Neural cell (in vitro differentiated cells): Measurements from ENCODE around the gene COL23A1.

Source experiments
- EZH2 ChIP-seq: fragments of 200-600, 300-800 bp; shearing (Covaris generic), sonication (generic); IDR thresholded peaks from 2 replicates; pipeline ENCODE4 v1.6.1; 2014; ENCODE audit warnings: antibody characterized with exemption, low read length, borderline replicate concordance, mild to moderate bottlenecking; ENCODE audit not compliant: insufficient read depth, poor library complexity, severe bottlenecking
- POLR2AphosphoS5 ChIP-seq: IDR thresholded peaks from 2 replicates; pipeline ENCODE4 v1.6.1; 2012
- RAD21 ChIP-seq: fragments of 450-650 bp; conservative IDR thresholded peaks from 2 replicates; pipeline ENCODE4 v1.6.1; 2014; ENCODE audit warnings: antibody characterized with exemption, mild to moderate bottlenecking, moderate library complexity
- TAF1 ChIP-seq: IDR thresholded peaks from 2 replicates; pipeline ENCODE4 v1.6.1; 2012; ENCODE audit warnings: low read depth
- TF ChIP-seq, protein P1 (sequence below): fragments of 450-650 bp; IDR thresholded peaks from 2 replicates; pipeline ENCODE4 v1.5.1; 2014; ENCODE audit warnings: antibody characterized with exemption, mild to moderate bottlenecking, moderate library complexity; ENCODE audit not compliant: poor library complexity, severe bottlenecking
- TF ChIP-seq, protein P2 (sequence below): IDR thresholded peaks from 2 replicates; pipeline ENCODE4 v1.6.1; 2012; ENCODE audit warnings: borderline replicate concordance

DNA sequence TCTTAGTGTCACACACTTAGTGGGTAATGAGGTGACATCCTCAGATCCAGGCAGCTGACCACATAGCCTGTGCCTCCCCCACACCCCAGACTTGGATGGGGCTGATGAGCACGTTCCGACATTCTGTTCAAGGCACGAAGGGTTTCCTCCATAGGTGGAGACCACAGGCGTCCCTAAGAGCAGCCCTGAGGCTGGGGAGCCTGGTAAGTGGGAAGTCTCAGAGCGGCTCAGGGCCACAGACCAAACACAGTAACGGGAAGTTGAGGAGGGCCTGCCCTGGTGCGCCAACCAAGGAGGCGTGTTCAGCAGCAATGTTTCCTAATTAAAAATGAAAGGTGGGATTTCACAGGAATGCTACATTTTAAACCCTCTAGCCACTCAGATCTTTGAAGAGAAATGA lies 255.3 kb downstream of the COL23A1 start:
- TF ChIP-seq, protein P1, sequence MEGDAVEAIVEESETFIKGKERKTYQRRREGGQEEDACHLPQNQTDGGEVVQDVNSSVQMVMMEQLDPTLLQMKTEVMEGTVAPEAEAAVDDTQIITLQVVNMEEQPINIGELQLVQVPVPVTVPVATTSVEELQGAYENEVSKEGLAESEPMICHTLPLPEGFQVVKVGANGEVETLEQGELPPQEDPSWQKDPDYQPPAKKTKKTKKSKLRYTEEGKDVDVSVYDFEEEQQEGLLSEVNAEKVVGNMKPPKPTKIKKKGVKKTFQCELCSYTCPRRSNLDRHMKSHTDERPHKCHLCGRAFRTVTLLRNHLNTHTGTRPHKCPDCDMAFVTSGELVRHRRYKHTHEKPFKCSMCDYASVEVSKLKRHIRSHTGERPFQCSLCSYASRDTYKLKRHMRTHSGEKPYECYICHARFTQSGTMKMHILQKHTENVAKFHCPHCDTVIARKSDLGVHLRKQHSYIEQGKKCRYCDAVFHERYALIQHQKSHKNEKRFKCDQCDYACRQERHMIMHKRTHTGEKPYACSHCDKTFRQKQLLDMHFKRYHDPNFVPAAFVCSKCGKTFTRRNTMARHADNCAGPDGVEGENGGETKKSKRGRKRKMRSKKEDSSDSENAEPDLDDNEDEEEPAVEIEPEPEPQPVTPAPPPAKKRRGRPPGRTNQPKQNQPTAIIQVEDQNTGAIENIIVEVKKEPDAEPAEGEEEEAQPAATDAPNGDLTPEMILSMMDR = no peak
- TF ChIP-seq POLR2AphosphoS5 (no peak), RAD21 (no peak), EZH2 (no peak), TAF1 (no peak)
- TF ChIP-seq, protein P2, sequence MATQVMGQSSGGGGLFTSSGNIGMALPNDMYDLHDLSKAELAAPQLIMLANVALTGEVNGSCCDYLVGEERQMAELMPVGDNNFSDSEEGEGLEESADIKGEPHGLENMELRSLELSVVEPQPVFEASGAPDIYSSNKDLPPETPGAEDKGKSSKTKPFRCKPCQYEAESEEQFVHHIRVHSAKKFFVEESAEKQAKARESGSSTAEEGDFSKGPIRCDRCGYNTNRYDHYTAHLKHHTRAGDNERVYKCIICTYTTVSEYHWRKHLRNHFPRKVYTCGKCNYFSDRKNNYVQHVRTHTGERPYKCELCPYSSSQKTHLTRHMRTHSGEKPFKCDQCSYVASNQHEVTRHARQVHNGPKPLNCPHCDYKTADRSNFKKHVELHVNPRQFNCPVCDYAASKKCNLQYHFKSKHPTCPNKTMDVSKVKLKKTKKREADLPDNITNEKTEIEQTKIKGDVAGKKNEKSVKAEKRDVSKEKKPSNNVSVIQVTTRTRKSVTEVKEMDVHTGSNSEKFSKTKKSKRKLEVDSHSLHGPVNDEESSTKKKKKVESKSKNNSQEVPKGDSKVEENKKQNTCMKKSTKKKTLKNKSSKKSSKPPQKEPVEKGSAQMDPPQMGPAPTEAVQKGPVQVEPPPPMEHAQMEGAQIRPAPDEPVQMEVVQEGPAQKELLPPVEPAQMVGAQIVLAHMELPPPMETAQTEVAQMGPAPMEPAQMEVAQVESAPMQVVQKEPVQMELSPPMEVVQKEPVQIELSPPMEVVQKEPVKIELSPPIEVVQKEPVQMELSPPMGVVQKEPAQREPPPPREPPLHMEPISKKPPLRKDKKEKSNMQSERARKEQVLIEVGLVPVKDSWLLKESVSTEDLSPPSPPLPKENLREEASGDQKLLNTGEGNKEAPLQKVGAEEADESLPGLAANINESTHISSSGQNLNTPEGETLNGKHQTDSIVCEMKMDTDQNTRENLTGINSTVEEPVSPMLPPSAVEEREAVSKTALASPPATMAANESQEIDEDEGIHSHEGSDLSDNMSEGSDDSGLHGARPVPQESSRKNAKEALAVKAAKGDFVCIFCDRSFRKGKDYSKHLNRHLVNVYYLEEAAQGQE = no peak
